Epithelial cell of esophagus (primary cell): Measurements from ENCODE around the gene LRMDA.

Experiments used
- DNase-seq: peaks from one replicate; pipeline ENCODE4 v3.0.0; 2010; ENCODE audit warnings: low read depth
- H3K4me3 ChIP-seq: 2 replicates; pipeline ENCODE4 v1.5.1; 2011; ENCODE audit warnings: mild to moderate bottlenecking, low read length, control low read depth
- TF ChIP-seq, protein P1 (sequence below): IDR thresholded peaks from 2 replicates; pipeline ENCODE4 v1.5.1; 2011; ENCODE audit warnings: low read depth, mild to moderate bottlenecking, low read length, control low read depth, inconsistent platforms; ENCODE audit not compliant: insufficient read depth; ENCODE audit errors: missing control alignments

Gene LRMDA

DNA sequence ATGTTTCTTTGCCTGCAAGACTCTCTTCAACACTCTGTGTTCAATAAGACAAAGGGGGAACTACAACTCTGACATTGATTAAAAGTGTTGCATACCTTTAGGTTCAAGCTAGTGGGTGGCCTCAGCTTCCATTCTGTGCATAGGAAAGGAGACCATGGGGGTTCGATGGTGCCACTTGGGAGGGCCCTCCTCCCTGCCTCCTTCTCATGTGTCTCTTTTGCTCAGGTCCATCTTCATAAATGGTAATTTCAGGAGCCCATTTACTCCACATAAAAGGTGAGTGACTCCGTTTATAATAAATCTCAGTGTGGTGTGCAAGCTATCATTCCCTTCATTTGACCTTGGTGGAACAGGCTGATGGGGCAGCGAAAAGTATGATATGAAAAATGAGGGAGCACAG, 285.1 kb downstream of the LRMDA start:
- no peak overlapping the region for H3K4me3 ChIP-seq
- TF ChIP-seq, protein P1, sequence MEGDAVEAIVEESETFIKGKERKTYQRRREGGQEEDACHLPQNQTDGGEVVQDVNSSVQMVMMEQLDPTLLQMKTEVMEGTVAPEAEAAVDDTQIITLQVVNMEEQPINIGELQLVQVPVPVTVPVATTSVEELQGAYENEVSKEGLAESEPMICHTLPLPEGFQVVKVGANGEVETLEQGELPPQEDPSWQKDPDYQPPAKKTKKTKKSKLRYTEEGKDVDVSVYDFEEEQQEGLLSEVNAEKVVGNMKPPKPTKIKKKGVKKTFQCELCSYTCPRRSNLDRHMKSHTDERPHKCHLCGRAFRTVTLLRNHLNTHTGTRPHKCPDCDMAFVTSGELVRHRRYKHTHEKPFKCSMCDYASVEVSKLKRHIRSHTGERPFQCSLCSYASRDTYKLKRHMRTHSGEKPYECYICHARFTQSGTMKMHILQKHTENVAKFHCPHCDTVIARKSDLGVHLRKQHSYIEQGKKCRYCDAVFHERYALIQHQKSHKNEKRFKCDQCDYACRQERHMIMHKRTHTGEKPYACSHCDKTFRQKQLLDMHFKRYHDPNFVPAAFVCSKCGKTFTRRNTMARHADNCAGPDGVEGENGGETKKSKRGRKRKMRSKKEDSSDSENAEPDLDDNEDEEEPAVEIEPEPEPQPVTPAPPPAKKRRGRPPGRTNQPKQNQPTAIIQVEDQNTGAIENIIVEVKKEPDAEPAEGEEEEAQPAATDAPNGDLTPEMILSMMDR = no peak
- no peak for DNase-seq

GRCh38 chr10:75717126-75717916, 285.9 kb downstream of the LRMDA start:
- DNase-seq = no peak
- TF ChIP-seq, protein P1 = no peak
- no peak overlapping the region for H3K4me3 ChIP-seq

GRCh38 chr10:75718991-75719390, 287.6 kb downstream of the LRMDA start:
- TF ChIP-seq, protein P1 = no peak
- peak; percentile 86 for DNase-seq
- no peak overlapping the region for H3K4me3 ChIP-seq

DNA sequence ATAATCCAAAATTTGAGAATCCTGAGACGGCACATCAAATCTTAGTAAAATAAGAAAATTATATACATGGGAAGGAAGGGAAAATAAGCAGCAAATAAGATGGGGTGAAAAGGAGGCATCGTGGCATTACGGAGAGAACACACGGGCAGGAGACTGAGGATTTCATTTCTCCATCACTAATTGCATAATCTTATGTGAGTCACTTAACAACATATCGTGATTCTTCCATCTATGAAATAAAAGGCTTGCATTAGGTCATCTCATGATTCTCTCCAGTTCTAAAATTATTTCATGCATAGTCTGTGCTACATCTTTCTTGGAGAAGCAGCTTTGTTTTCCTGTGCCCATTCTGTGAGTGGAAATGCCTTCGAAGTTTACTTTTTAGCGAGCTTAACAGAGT, 288.7 kb downstream of the LRMDA start:
- TF ChIP-seq, protein P1 = no peak
- no peak overlapping the region for H3K4me3 ChIP-seq
- peak; percentile 29 for DNase-seq

DNA sequence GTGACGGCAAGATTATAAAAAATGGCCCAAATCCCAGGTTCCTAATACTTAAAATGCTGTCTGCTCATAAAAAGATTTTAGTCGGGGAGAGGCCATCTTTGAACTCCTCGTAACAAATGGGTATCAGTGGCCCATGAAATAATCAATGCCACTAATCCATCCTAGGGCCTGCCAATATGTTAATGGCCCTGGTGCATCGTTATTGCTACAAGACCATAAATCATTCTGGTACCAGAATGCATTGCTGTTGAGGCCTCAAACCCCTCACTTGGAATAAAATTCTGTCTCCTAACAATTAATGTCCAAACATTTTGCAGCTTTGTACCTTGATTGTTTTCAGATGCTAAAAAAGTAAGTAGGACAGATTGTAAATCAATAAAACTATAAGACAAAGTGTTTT, 290.6 kb downstream of the LRMDA start:
- H3K4me3 ChIP-seq = no peak overlapping the region
- TF ChIP-seq, protein P1 = no peak
- DNase-seq = no peak

GRCh38 chr10:75722609-75723008, 291.2 kb downstream of the LRMDA start:
- peak; percentile 46 for DNase-seq
- H3K4me3 ChIP-seq = no peak overlapping the region
- TF ChIP-seq, protein P1 = no peak
